GM18861 (cell line): ENCODE results near the gene TYW1.
"Not testable (repeated sequence)": the region's sequence is repeated elsewhere in the genome, so short reads cannot be mapped to it uniquely, and the experiment has no call there.

Experiments used
- ATAC-seq: cut with Tn5 transposase; IDR thresholded peaks from one replicate; pipeline ENCODE4 v1.9.1; 2021; ENCODE audit not compliant: unreplicated experiment

TYW1 gene

GRCh38 chr7:67114483-67115246 is 118.0 kb downstream of the TYW1 start:
- not testable (repeated sequence) for ATAC-seq

- not testable (repeated sequence) for ATAC-seq
Measured at GRCh38 chr7:67120491-67120890, 123.9 kb downstream of the TYW1 start.

GRCh38 chr7:67128257-67128656 is 131.6 kb downstream of the TYW1 start:
- ATAC-seq = not testable (repeated sequence)

- ATAC-seq = not testable (repeated sequence)
Measured at GRCh38 chr7:67130766-67131165, 134.1 kb downstream of the TYW1 start.

GRCh38 chr7:67134912-67135311 is 138.3 kb downstream of the TYW1 start:
- ATAC-seq = not testable (repeated sequence)

GRCh38 chr7:67135617-67136486 is 139.2 kb downstream of the TYW1 start:
- not testable (repeated sequence) for ATAC-seq

- ATAC-seq = not testable (repeated sequence)
Measured at GRCh38 chr7:67137489-67137888, 140.9 kb downstream of the TYW1 start.

GRCh38 chr7:67139876-67140275 is 143.2 kb downstream of the TYW1 start:
- not testable (repeated sequence) for ATAC-seq

GRCh38 chr7:67141001-67141400 is 144.4 kb downstream of the TYW1 start:
- ATAC-seq = not testable (repeated sequence)

- ATAC-seq = not testable (repeated sequence)
Measured at GRCh38 chr7:67143091-67143786, 146.6 kb downstream of the TYW1 start.

- not testable (repeated sequence) for ATAC-seq
Measured at GRCh38 chr7:67145581-67146193, 149.1 kb downstream of the TYW1 start.

- not testable (repeated sequence) for ATAC-seq
Measured at GRCh38 chr7:67149131-67149530, 152.5 kb downstream of the TYW1 start.

- not testable (repeated sequence) for ATAC-seq
Measured at GRCh38 chr7:67154374-67154773, 157.7 kb downstream of the TYW1 start.

GRCh38 chr7:67156064-67156463 is 159.4 kb downstream of the TYW1 start:
- not testable (repeated sequence) for ATAC-seq

GRCh38 chr7:67163285-67163684 is 166.7 kb downstream of the TYW1 start:
- not testable (repeated sequence) for ATAC-seq

- not testable (repeated sequence) for ATAC-seq
Measured at GRCh38 chr7:67171151-67171550, 174.5 kb downstream of the TYW1 start.

GRCh38 chr7:67176730-67177129 is 180.1 kb downstream of the TYW1 start:
- ATAC-seq = not testable (repeated sequence)

- ATAC-seq = not testable (repeated sequence)
Measured at GRCh38 chr7:67178915-67179688, 182.5 kb downstream of the TYW1 start.

- ATAC-seq = not testable (repeated sequence)
Measured at GRCh38 chr7:67182956-67183750, 186.5 kb downstream of the TYW1 start.
